Mesodermal cell (in vitro differentiated cells): ENCODE measurements around the gene RSPH1.

Experiments
- H3K27ac ChIP-seq: 2 replicates; pipeline ENCODE4 v1.7.0; 2013; ENCODE audit warnings: mild to moderate bottlenecking, low read depth, low read length, moderate library complexity; ENCODE audit not compliant: severe bottlenecking
- H3K36me3 ChIP-seq: 2 replicates; pipeline ENCODE4 v1.7.1; 2013; ENCODE audit warnings: mild to moderate bottlenecking, low read length, moderate library complexity; ENCODE audit not compliant: control insufficient read depth, insufficient read depth
- H3K4me1 ChIP-seq: one replicate; pipeline ENCODE4 v1.7.1; 2013; ENCODE audit warnings: mild to moderate bottlenecking, low read length; ENCODE audit not compliant: insufficient read depth, control insufficient read depth, poor library complexity, severe bottlenecking
- H3K4me3 ChIP-seq: 2 replicates; pipeline ENCODE4 v1.7.0; 2013; ENCODE audit warnings: low read length, control low read depth, mild to moderate bottlenecking; ENCODE audit not compliant: insufficient read depth, poor library complexity, severe bottlenecking; ENCODE audit errors: extremely low read depth
- H3K9me3 ChIP-seq: 2 replicates; pipeline ENCODE4 v1.7.1; 2013; ENCODE audit warnings: mild to moderate bottlenecking, low read length, moderate library complexity; ENCODE audit not compliant: control insufficient read depth
- WGBS, 2 experiments: methylation state at CpG; one replicate each; pipeline ENCODE4 v1.1.5; 2013; ENCODE audit warnings: missing lambda C conversion rate in 2 of 2; ENCODE audit not compliant: insufficient coverage in 2 of 2; 5-methylcytosine and 5-hydroxymethylcytosine counted together

Gene RSPH1

GRCh38 chr21:42423685-42424084 is 72.3 kb downstream of the RSPH1 start:
- Histone ChIP-seq H3K9me3 (no peaks in the 10 kb centered on the region), H3K27ac (no peak overlapping the region), H3K4me1 (no peaks in the 10 kb centered on the region), H3K36me3 (no peaks in the 10 kb centered on the region), H3K4me3 (no peak overlapping the region)
- WGBS, 2 experiments: 88% methylated on average over 1 of the region's 2 CpGs; no CpG with 5 or more reads in 1 of the 2 experiments

- no peaks in the 10 kb centered on the region for H3K9me3 ChIP-seq
- 78 to 81% methylated on average over 5 to 8 of the region's 10 CpGs for WGBS, 2 experiments
- no peaks in the 10 kb centered on the region for H3K36me3 ChIP-seq
- H3K4me1 ChIP-seq: no peaks in the 10 kb centered on the region
- no peak overlapping the region for H3K27ac ChIP-seq
- H3K4me3 ChIP-seq: no peak overlapping the region
Observed at GRCh38 chr21:42423197-42423675, 72.8 kb downstream of the RSPH1 start.
